Caki2 (cell line): ENCODE measurements around the gene CIZ1. TPM values are rescaled to one million over a fixed set of nuclear protein-coding genes. Genes with fewer than 3 reads are reported as not detected.
A peak's percentile ranks its signal among the peaks of the same experiment; 100 is the strongest.

Experiments used
- DNase-seq: peaks from one replicate; pipeline ENCODE4 v3.0.0-alpha.2; 2015; ENCODE audit warnings: low read depth
- in situ Hi-C: cut with HindIII; loops from 2 replicates; pipeline ENCODE4 v1.10.0; 2016; ENCODE audit warnings: low sequenced_read_pairs, low pct_unique_long_range_greater_than_20kb, mixed read lengths
- total RNA-seq: library from RNA; depleted of rRNA; stranded (reverse); fragments of >200 nt; shearing (Covaris generic); gene quantifications from 2 replicates; pipeline ENCODE4 v1.2.3, GENCODE V29; 2014; ENCODE audit warnings: low replicate concordance

Gene CIZ1
- total RNA-seq, 1 experiment from 2014 or later = 27.7 TPM

- in situ Hi-C loops = no loop called here
Observed at GRCh38 chr9:128169925-128170324, 21.4 kb downstream of the CIZ1 start.

GRCh38 chr9:128169492-128169891 lies 21.9 kb downstream of the CIZ1 start:
- in situ Hi-C loops = no loop called here
- DNase-seq = no peak

More at GRCh38 chr9:128169925-128170324, 21.4 kb downstream of the CIZ1 start:
- DNase-seq = no peak

GRCh38 chr9:128168731-128169308 lies 22.6 kb downstream of the CIZ1 start:
- in situ Hi-C loops = no loop called here
- DNase-seq = no peak

GRCh38 chr9:128167209-128167608 lies 24.2 kb downstream of the CIZ1 start:
- in situ Hi-C loops = no loop called here
- no peak for DNase-seq

- no peak for DNase-seq
- in situ Hi-C loops = no loop called here
Observed at GRCh38 chr9:128166169-128166568, 25.2 kb downstream of the CIZ1 start.

- in situ Hi-C loops = no loop called here
- peak; percentile 16 for DNase-seq
Observed at GRCh38 chr9:128164307-128164885, 27.0 kb downstream of the CIZ1 start.

- no peak for DNase-seq
- in situ Hi-C loops = no loop called here
Observed at GRCh38 chr9:128163523-128164306, 27.7 kb downstream of the CIZ1 start.

- DNase-seq = no peak
- in situ Hi-C loops = no loop called here
Observed at GRCh38 chr9:128163027-128163515, 28.3 kb downstream of the CIZ1 start.

- in situ Hi-C loops = no loop called here
- DNase-seq = no peak
Observed at GRCh38 chr9:128162215-128163026, 29.0 kb downstream of the CIZ1 start.

GRCh38 chr9:128161215-128161902 lies 30.0 kb downstream of the CIZ1 start:
- in situ Hi-C loops = no loop called here
- no peak for DNase-seq

GRCh38 chr9:128160603-128160987 lies 30.8 kb downstream of the CIZ1 start:
- no peak for DNase-seq
- in situ Hi-C loops = no loop called here

GRCh38 chr9:128159784-128160602 lies 31.4 kb downstream of the CIZ1 start, which contains the start of gene BBLN:
BBLN (plus strand) TSS chr9:128160265; CDS start chr9:128160408, 143 bp downstream.
- in situ Hi-C loops = no loop called here
- DNase-seq = peak; percentile 93

- no peak for DNase-seq
- in situ Hi-C loops = no loop called here
Observed at GRCh38 chr9:128159522-128159783, 31.9 kb downstream of the CIZ1 start.

GRCh38 chr9:128155736-128156500 lies 35.5 kb downstream of the CIZ1 start:
- DNase-seq = no peak
- in situ Hi-C loops = no loop called here

- no peak for DNase-seq
- in situ Hi-C loops = no loop called here
Observed at GRCh38 chr9:128153947-128154695, 37.3 kb downstream of the CIZ1 start.
